ENCODE measurements around the gene TGFBR3. TPM values are rescaled to one million over a fixed set of nuclear protein-coding genes. Genes with fewer than 3 reads are reported as not detected.
A peak's percentile ranks its signal among the peaks of the same experiment; 100 is the strongest.

The TGFBR3 gene
- total and polyA plus RNA-seq, 2 of the 13 experiments (the other 11 are each of a cell fraction or from before 2014, with no cell fraction given) = 76.5 to 195 TPM

DNA sequence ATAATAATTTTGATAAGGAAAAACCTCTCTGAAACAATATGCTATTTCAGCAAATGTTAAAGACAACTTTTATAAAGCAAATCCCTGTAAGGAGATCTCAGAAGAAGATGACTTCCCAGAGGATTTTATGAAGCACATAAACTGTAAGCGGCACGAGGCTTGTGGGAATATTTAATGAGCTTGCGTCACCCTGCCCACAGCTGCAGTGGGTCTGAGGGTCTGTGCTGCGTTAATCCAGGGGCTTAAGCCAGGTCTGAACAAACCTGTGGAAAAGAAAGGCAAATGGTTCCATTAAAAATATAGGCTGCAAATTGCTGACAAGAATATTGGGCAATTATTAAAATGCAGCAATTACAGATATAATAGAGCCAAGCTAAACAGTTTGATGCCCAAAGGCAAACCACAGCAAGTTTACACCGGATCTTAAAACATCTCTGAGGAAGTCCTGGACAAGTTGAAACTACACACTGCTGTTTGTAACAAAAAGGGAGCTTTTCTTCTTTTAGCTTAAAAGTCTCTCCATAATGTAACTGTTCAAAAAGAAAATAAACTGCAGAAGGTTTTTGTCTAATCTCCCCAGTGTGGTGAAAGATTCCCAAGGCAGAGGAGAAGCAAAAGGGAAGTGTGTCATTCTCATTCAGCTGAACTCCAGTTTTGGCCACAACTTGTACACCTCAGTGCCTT lies 21.8 kb downstream of the TGFBR3 start:
- FAIRE-seq (peak; percentile 42), ATAC-seq (peak; percentile 55), DNase-seq (ENCODE audit: low spot score) (no peak)
- H3K27me3 ChIP-seq (ENCODE audit: control insufficient read depth in 1 of 2, insufficient read depth in 2 of 2, low read length in 2 of 2) = no peaks in the 10 kb centered on the region
- H3K4me2 ChIP-seq (ENCODE audit: low read depth, low read length) = peak overlapping the region; percentile 41
- intact Hi-C loops (cut with micrococcal nuclease; ENCODE audit: unreplicated experiment) = no loop called here
- CTCF ChIA-PET (ENCODE audit: low intra/inter-chr PET ratio, low total read pairs) = no interaction called here
- no TSS peak for BruUV-seq (replicated peaks)
- in situ Hi-C loops (cut with HindIII; ENCODE audit: extremely low pct_ligation_motif_present, low pct_unique_long_range_greater_than_20kb) = no loop called here
- H3K9ac ChIP-seq (ENCODE audit: insufficient read depth, low read depth, low read length) = no peak overlapping the region; the same call in 1 of the 2 replicates
- peak overlapping the region; percentile 34 for H3K27ac ChIP-seq (ENCODE audit: extremely low read length, insufficient read depth, low read length)
- H3K9me3 ChIP-seq (ENCODE audit: low read length) = no peaks in the 10 kb centered on the region
- H3K79me2 ChIP-seq (ENCODE audit: insufficient read depth, low read length) = peaks cover 95% of the 10 kb centered on the region
- H2AFZ ChIP-seq (ENCODE audit: low read length) = no peak overlapping the region
- peaks cover 49% of the 10 kb centered on the region for H4K20me1 ChIP-seq (ENCODE audit: insufficient read depth, low read length)
- H3K4me3 ChIP-seq (replicated peaks in 1 of 3; ENCODE audit: insufficient read depth in 1 of 3, low read depth in 2 of 3, low read length in 3 of 3) = no peak overlapping the region
- POLR2A ChIA-PET = no interaction called here
- WGBS (ENCODE audit: low lambda C conversion rate) = 76% methylated on average over 5 of the region's 5 CpGs
- TF ChIP-seq MAFK (conservative IDR thresholded peaks at IDR 0.05 in 1 of 2, IDR thresholded peaks at IDR 0.05 in 1 of 2; ENCODE audit: low read length in 2 of 2) (peak; percentile 58 to 59), ZNF20 (CRISPR knock-in tag; IDR thresholded peaks at IDR 0.05) (no peak), ZNF558 (CRISPR knock-in tag; IDR thresholded peaks at IDR 0.05; ENCODE audit: borderline replicate concordance) (0 out of 2 replicates have a peak, but pooled peaks have one; percentile 54)
- H3K4me1 ChIP-seq (ENCODE audit: insufficient read depth, low read length) = peaks cover 68% of the 10 kb centered on the region
- peaks cover 6 to 28% of the 10 kb centered on the region in 2 experiments for H3K36me3 ChIP-seq (replicated peaks in 1 of 2; ENCODE audit: control insufficient read depth in 1 of 2, insufficient read depth in 2 of 2, low read length in 2 of 2)

GRCh38 chr1:91863498-91863897 lies 22.5 kb downstream of the TGFBR3 start:
- no peak overlapping the region for H3K4me3 ChIP-seq (replicated peaks in 1 of 3; ENCODE audit: insufficient read depth in 1 of 3, low read depth in 2 of 3, low read length in 3 of 3)
- H3K9ac ChIP-seq (ENCODE audit: insufficient read depth, low read depth, low read length) = no peak overlapping the region
- ATAC-seq (no peak), DNase-seq (ENCODE audit: low spot score) (no peak), FAIRE-seq (no peak)
- peaks cover 9 to 31% of the 10 kb centered on the region in 2 experiments for H3K36me3 ChIP-seq (replicated peaks in 1 of 2; ENCODE audit: control insufficient read depth in 1 of 2, insufficient read depth in 2 of 2, low read length in 2 of 2)
- no peaks in the 10 kb centered on the region for H3K9me3 ChIP-seq (ENCODE audit: low read length)
- no peaks in the 10 kb centered on the region for H3K27me3 ChIP-seq (ENCODE audit: control insufficient read depth in 1 of 2, insufficient read depth in 2 of 2, low read length in 2 of 2)
- no peak overlapping the region for H3K27ac ChIP-seq (ENCODE audit: extremely low read length, insufficient read depth, low read length)
- H2AFZ ChIP-seq (ENCODE audit: low read length) = no peak overlapping the region
- in situ Hi-C loops (cut with HindIII; ENCODE audit: extremely low pct_ligation_motif_present, low pct_unique_long_range_greater_than_20kb) (no loop called here), intact Hi-C loops (cut with micrococcal nuclease; ENCODE audit: unreplicated experiment) (no loop called here)
- no peak overlapping the region for H3K4me2 ChIP-seq (ENCODE audit: low read depth, low read length)
- POLR2A ChIA-PET = no interaction called here
- H4K20me1 ChIP-seq (ENCODE audit: insufficient read depth, low read length) = peaks cover 43% of the 10 kb centered on the region
- peaks cover 92% of the 10 kb centered on the region for H3K79me2 ChIP-seq (ENCODE audit: insufficient read depth, low read length)
- WGBS (ENCODE audit: low lambda C conversion rate) = 72% methylated on average over 3 of the region's 3 CpGs
- CTCF ChIA-PET (ENCODE audit: low intra/inter-chr PET ratio, low total read pairs) = no interaction called here
- H3K4me1 ChIP-seq (ENCODE audit: insufficient read depth, low read length) = peaks cover 62% of the 10 kb centered on the region
- no TSS peak for BruUV-seq (replicated peaks)
- TF ChIP-seq HNRNPUL1 (IDR thresholded peaks at IDR 0.05; ENCODE audit: low read depth, low read length) (no peak), ZNF776 (CRISPR knock-in tag; IDR thresholded peaks at IDR 0.05) (no peak), ARNTL (CRISPR knock-in tag; IDR thresholded peaks at IDR 0.05) (no peak), NR1H2 (CRISPR knock-in tag; IDR thresholded peaks at IDR 0.05; ENCODE audit: borderline replicate concordance, low read depth) (no peak), TP53 (CRISPR knock-in tag; conservative IDR thresholded peaks at IDR 0.05) (no peak), ZFX (CRISPR knock-in tag; IDR thresholded peaks at IDR 0.05; ENCODE audit: low read depth) (no peak), HNF4A (CRISPR knock-in tag; IDR thresholded peaks at IDR 0.05) (no peak), KDM4B (CRISPR knock-in tag; IDR thresholded peaks at IDR 0.05) (no peak)
- TF ChIP-seq, protein P1, sequence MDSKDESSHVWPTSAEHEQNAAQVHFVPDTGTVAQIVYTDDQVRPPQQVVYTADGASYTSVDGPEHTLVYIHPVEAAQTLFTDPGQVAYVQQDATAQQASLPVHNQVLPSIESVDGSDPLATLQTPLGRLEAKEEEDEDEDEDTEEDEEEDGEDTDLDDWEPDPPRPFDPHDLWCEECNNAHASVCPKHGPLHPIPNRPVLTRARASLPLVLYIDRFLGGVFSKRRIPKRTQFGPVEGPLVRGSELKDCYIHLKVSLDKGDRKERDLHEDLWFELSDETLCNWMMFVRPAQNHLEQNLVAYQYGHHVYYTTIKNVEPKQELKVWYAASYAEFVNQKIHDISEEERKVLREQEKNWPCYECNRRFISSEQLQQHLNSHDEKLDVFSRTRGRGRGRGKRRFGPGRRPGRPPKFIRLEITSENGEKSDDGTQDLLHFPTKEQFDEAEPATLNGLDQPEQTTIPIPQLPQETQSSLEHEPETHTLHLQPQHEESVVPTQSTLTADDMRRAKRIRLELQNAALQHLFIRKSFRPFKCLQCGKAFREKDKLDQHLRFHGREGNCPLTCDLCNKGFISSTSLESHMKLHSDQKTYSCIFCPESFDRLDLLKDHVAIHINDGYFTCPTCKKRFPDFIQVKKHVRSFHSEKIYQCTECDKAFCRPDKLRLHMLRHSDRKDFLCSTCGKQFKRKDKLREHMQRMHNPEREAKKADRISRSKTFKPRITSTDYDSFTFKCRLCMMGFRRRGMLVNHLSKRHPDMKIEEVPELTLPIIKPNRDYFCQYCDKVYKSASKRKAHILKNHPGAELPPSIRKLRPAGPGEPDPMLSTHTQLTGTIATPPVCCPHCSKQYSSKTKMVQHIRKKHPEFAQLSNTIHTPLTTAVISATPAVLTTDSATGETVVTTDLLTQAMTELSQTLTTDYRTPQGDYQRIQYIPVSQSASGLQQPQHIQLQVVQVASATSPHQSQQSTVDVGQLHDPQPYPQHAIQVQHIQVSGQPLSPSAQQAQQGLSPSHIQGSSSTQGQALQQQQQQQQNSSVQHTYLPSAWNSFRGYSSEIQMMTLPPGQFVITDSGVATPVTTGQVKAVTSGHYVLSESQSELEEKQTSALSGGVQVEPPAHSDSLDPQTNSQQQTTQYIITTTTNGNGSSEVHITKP (CRISPR knock-in tag; IDR thresholded peaks at IDR 0.05; ENCODE audit: low read depth) = no peak
- TF ChIP-seq, protein P2, sequence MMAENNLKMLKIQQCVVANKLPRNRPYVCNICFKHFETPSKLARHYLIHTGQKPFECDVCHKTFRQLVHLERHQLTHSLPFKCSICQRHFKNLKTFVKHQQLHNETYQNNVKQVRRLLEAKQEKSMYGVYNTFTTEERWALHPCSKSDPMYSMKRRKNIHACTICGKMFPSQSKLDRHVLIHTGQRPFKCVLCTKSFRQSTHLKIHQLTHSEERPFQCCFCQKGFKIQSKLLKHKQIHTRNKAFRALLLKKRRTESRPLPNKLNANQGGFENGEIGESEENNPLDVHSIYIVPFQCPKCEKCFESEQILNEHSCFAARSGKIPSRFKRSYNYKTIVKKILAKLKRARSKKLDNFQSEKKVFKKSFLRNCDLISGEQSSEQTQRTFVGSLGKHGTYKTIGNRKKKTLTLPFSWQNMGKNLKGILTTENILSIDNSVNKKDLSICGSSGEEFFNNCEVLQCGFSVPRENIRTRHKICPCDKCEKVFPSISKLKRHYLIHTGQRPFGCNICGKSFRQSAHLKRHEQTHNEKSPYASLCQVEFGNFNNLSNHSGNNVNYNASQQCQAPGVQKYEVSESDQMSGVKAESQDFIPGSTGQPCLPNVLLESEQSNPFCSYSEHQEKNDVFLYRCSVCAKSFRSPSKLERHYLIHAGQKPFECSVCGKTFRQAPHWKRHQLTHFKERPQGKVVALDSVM (CRISPR knock-in tag; IDR thresholded peaks at IDR 0.05) = no peak
